CD4-positive, alpha-beta T cell (primary cell): Measurements from ENCODE around the gene EMC8. TPM values are rescaled to one million over a fixed set of nuclear protein-coding genes. Genes with fewer than 3 reads are reported as not detected.

ENCODE experiments used
- ATAC-seq: fragments of 200-7000 bp; cut with Tn5 transposase; one replicate; pipeline ENCODE4 v1.10.0; 2022; ENCODE audit warnings: mild to moderate bottlenecking; ENCODE audit not compliant: poor library complexity
- CTCF ChIA-PET: fragments of 350-600 bp; sonication (Branson Sonifier 250); formaldehyde crosslinking; loops from one replicate; lab custom pipeline; 2021; ENCODE audit warnings: antibody characterized with exemption, inconsistent platforms; lab: Charles Lee
- POLR2A ChIA-PET: fragments of 350-600 bp; sonication (Branson Sonifier 250); formaldehyde crosslinking; loops from one replicate; lab custom pipeline; 2021; ENCODE audit warnings: antibody characterized with exemption, inconsistent platforms; lab: Charles Lee
- DNase-seq, 14 experiments: peaks; one replicate each; pipeline ENCODE4 v3.0.0-alpha.2; 2013 to 2020; ENCODE audit warnings: mixed read lengths in 2 of 14
- H3K27ac ChIP-seq, 2 donors: one replicate each; pipeline versions ENCODE4 v1.5.1 to v1.7.0; 2013; ENCODE audit warnings: low read length in 2 of 2, low read depth in 1 of 2, mild to moderate bottlenecking in 1 of 2
- H3K27me3 ChIP-seq, 2 experiments: 1 replicate in 1 of 2; 2 replicates in 1 of 2; pipeline versions ENCODE4 v1.6.1 to v1.7.0; 2013; ENCODE audit warnings: low read length in 2 of 2, control low read depth in 1 of 2, mild to moderate bottlenecking in 1 of 2, moderate library complexity in 1 of 2; ENCODE audit not compliant: insufficient read depth in 2 of 2, control insufficient read depth in 1 of 2
- H3K36me3 ChIP-seq: one replicate; pipeline ENCODE4 v1.6.1; 2013; ENCODE audit warnings: low read length, control low read depth; ENCODE audit not compliant: insufficient read depth
- H3K4me1 ChIP-seq: one replicate; pipeline ENCODE4 v1.6.1; 2013; ENCODE audit warnings: low read length, control low read depth; ENCODE audit not compliant: insufficient read depth
- H3K4me3 ChIP-seq: one replicate; pipeline ENCODE4 v1.5.1; 2013; ENCODE audit warnings: mild to moderate bottlenecking, low read length, moderate library complexity
- H3K9me3 ChIP-seq, 2 experiments: 1 replicate in 1 of 2; 2 replicates in 1 of 2; pipeline versions ENCODE4 v1.6.1 to v1.7.0; 2013; ENCODE audit warnings: low read length in 2 of 2, mild to moderate bottlenecking in 2 of 2, control low read depth in 1 of 2, moderate library complexity in 1 of 2; ENCODE audit not compliant: control insufficient read depth in 1 of 2, insufficient read depth in 1 of 2
- H3K27ac Mint-ChIP-seq: one replicate; pipeline ENCODE4 v1.8.0; 2020; ENCODE audit warnings: mixed read lengths
- H3K27me3 Mint-ChIP-seq: one replicate; pipeline ENCODE4 v1.8.0; 2021; ENCODE audit warnings: mixed read lengths
- H3K36me3 Mint-ChIP-seq: one replicate; pipeline ENCODE4 v1.8.0; 2021; ENCODE audit warnings: low read depth, mixed read lengths
- H3K4me1 Mint-ChIP-seq: one replicate; pipeline ENCODE4 v1.8.0; 2021; ENCODE audit warnings: low read depth, mixed read lengths
- H3K4me3 Mint-ChIP-seq: one replicate; pipeline ENCODE4 v1.8.0; 2020; ENCODE audit warnings: mild to moderate bottlenecking, mixed read lengths
- H3K9me3 Mint-ChIP-seq: one replicate; pipeline ENCODE4 v1.8.0; 2020; ENCODE audit warnings: mixed read lengths
- CTCF ChIP-seq: fragments of 200-600 bp; IDR thresholded peaks from one replicate; pipeline ENCODE4 v1.8.0; 2022; ENCODE audit warnings: antibody characterized with exemption, mild to moderate bottlenecking
- intact Hi-C, 2 experiments: fragments of 100-400 bp; cut with DNase I in 1 of 2; cut with micrococcal nuclease in 1 of 2; formaldehyde crosslinking; loops; one replicate each; pipeline versions ENCODE4 v1.15.1 to v1.9.0; 2023 to 2025; cut with DNase I, micrococcal nuclease
- total RNA-seq, 174 experiments: library from RNA in 2 of 174; stranded (reverse) in 2 of 174; gene quantifications; one replicate each; pipeline ENCODE4 v1.2.3 and lab custom pipeline; 2021 to 2026

The EMC8 gene
- total RNA-seq, 2 experiments from 2014 or later = 38.9 to 41.7 TPM

GRCh38 chr16:85816159-85816558 lies 16.8 kb upstream of the EMC8 start:
- intact Hi-C loops = no loop called here
- ChIA-PET CTCF (no interaction called here), POLR2A (no interaction called here)
- ATAC-seq = no peak
- H3K4me3 ChIP-seq = no peak overlapping the region
- Mint-ChIP-seq H3K27ac (no peak overlapping the region), H3K27me3 (peaks cover 6% of the 10 kb centered on the region), H3K36me3 (no peaks in the 10 kb centered on the region), H3K4me1 (peaks cover 9% of the 10 kb centered on the region), H3K9me3 (no peaks in the 10 kb centered on the region), H3K4me3 (no peak overlapping the region)
- H3K27ac ChIP-seq = no peak overlapping the region
- H3K36me3 ChIP-seq = no peaks in the 10 kb centered on the region
- no peaks in the 10 kb centered on the region for H3K9me3 ChIP-seq
- no peak for DNase-seq
- TF ChIP-seq CTCF = no peak
- H3K4me1 ChIP-seq = peaks cover 5% of the 10 kb centered on the region
- no peaks in the 10 kb centered on the region for H3K27me3 ChIP-seq

DNA sequence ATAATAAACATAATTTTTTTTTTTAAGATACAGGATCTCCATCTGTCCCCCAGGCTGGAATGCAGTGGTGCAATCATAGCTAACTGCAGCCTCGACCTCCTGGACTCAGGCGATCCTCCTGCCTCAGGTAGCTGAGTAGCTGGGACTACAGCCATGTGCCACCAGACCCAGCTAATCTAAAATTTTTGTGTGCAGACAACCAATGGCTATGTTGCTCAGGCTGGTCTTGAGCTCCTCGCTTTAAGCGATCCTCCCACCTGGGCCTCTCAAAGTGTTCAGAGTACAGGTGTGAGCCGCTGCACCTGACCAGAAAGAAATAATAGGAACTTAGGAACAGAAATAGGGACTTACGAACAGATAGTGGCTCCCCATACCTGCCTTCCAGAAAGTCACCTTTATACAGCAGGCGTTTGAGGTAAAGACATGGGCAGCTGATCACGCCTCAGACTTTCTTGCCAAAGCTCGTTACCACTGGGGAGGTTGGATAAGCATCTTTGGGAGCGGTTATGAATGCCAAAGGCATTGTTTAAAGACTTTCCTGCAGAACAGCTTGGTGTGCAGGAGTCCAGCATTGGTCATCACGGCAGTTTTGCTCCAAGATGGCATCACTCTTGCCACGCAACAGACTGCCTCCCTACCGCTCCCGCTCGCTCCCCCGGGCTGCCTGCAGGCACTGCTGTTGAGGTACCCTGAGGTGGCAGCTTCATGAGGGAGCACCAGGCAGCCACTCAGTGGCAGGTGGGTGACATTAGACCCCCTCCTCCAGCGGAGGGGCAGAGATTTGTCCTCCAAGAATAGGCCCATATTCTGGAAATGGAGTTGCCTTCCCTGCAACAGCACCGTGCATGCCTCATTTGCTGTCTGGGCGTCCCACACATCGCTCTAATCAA lies 13.7 kb upstream of the EMC8 start:
- Histone ChIP-seq H3K4me3 (no peak overlapping the region), H3K27me3 (no peaks in the 10 kb centered on the region), H3K36me3 (no peaks in the 10 kb centered on the region), H3K27ac (no peak overlapping the region), H3K4me1 (no peaks in the 10 kb centered on the region), H3K9me3 (no peaks in the 10 kb centered on the region)
- peaks cover 6% of the 10 kb centered on the region for H3K27me3 Mint-ChIP-seq
- H3K27ac Mint-ChIP-seq = no peak overlapping the region
- TF ChIP-seq CTCF = no peak
- no peaks in the 10 kb centered on the region for H3K4me1 Mint-ChIP-seq
- H3K9me3 Mint-ChIP-seq = no peaks in the 10 kb centered on the region
- intact Hi-C loops = no loop called here
- H3K4me3 Mint-ChIP-seq = no peak overlapping the region
- ChIA-PET CTCF (interaction anchor here (3.0 kb wide), 1 partner anchor 8 kb away, joined by 11 read pairs; no protein-coding TSS in a partner anchor), POLR2A (interaction anchor here (0.8 kb wide), 1 partner anchor 9 kb away, joined by 3 read pairs; no protein-coding TSS in a partner anchor)
- ATAC-seq (no peak), DNase-seq (no peak)
- no peaks in the 10 kb centered on the region for H3K36me3 Mint-ChIP-seq

GRCh38 chr16:85812031-85812807 lies 12.9 kb upstream of the EMC8 start:
- Histone ChIP-seq H3K4me3 (no peak overlapping the region), H3K9me3 (no peaks in the 10 kb centered on the region), H3K36me3 (no peaks in the 10 kb centered on the region), H3K27me3 (no peaks in the 10 kb centered on the region), H3K27ac (no peak overlapping the region), H3K4me1 (no peaks in the 10 kb centered on the region)
- Mint-ChIP-seq H3K4me3 (no peak overlapping the region), H3K4me1 (no peaks in the 10 kb centered on the region), H3K9me3 (no peaks in the 10 kb centered on the region), H3K27me3 (peaks cover 6% of the 10 kb centered on the region), H3K36me3 (peaks cover 3% of the 10 kb centered on the region), H3K27ac (no peak overlapping the region)
- TF ChIP-seq CTCF = no peak
- DNase-seq (no peak), ATAC-seq (no peak)
- intact Hi-C loops = no loop called here
- ChIA-PET POLR2A (interaction anchor here (0.8 kb wide), 1 partner anchor 9 kb away, joined by 3 read pairs; no protein-coding TSS in a partner anchor), CTCF (interaction anchor here (3.0 kb wide), 1 partner anchor 9 kb away, joined by 11 read pairs; no protein-coding TSS in a partner anchor)
